Heart left ventricle (tissue), 13 donors: ENCODE results near the gene CDK6.

ENCODE experiments used
- CTCF ChIP-seq, 12 donors: fragments of 200-600 bp; sonication (generic) in 4 of 12; IDR thresholded peaks; one replicate each; pipeline versions ENCODE4 v1.5.0 to v1.8.0; 2018 to 2022; ENCODE audit warnings: antibody characterized with exemption in 12 of 12, mild to moderate bottlenecking in 5 of 12
- POLR2A ChIP-seq, 2 donors: fragments of 450-650 bp; IDR thresholded peaks; one replicate each; pipeline ENCODE4 v1.6.1; 2017; ENCODE audit warnings: antibody characterized with exemption in 2 of 2, mild to moderate bottlenecking in 2 of 2, moderate library complexity in 2 of 2
- donor health status: ischemic (EF 13 %, LVEDD 7.1; RV severe dilation, severe dysfunction).
- donor health status: DM: no; HTN: yes; CAD: no.
- donor health status: DM: no; HTN: no; CAD: no.
- donor health status: ischemic (EF 25% LVEDD 6.9; RV normal size, moderate dysfunction).
- donor health status: ischemic (EF 25% LVEDD 5.7; RV mildly dilated, moderate dysfunction).
- donor health status: ischemic (EF 35%, LVEDD 5.7; RV mildly dilated, moderate dysfunction).
- donor health status: nonischemic (EF 11% LVEDD 7.7; RV severe dilation, severe dysfunction).
- donor health status: DM: yes; HTN: yes; CAD: no.
- donor health status: PGD.
- donor health status: ischemic (EF 29% LVEDD 5.4; RV normal size, mild dysfunction).
- donor health status: nonischemic (EF 23%, LVEDD 6.1; RV moderate dilation, normal function).

- TF ChIP-seq CTCF (IDR thresholded peaks at IDR 0.05) (no peak), POLR2A (IDR thresholded peaks at IDR 0.05) (no peak)
Measured at GRCh38 chr7:92667816-92668535, 168.4 kb downstream of the CDK6 start.
